ENCODE measurements around the gene C1orf198. TPM values are rescaled to one million over a fixed set of nuclear protein-coding genes. Genes with fewer than 3 reads are reported as not detected.

The C1orf198 gene
- polyA plus RNA-seq, 1 of the 3 experiments (the other 2 are of a cell fraction) = 12.3 TPM

DNA sequence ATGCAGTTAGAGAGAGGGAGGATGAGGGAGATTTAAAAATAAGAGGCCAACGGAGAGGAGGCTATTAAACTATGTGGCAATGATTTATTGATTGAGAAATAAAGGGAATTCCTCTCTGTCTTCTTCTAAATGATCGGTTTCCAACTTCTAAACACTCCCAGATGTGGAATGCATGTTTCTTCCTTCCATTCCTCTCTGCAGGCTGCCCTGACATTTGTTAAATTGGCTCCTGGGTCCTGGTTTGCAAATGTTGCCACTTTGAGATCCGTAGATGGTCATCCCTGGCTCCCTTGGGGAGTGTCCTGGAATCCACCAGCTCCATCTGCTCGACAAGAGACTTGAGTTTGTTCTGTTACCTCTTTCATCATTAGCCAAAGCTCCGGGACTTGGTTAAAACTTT is 10.3 kb upstream of the C1orf198 start:
- Histone ChIP-seq H3F3A (replicated peaks; ENCODE audit: insufficient read depth) (no peaks in the 10 kb centered on the region), H3K27me3 (ENCODE audit: insufficient read depth) (no peaks in the 10 kb centered on the region), H2AFZ (ENCODE audit: low read depth) (no peak overlapping the region), H3K4me1 (ENCODE audit: control insufficient read depth in 1 of 2, insufficient read depth in 2 of 2, low read depth in 1 of 2, low read length in 1 of 2) (peaks cover 0 to 11% of the 10 kb centered on the region in 2 experiments; a peak in 2 of 4 replicates), H3K36me3 (replicated peaks in 1 of 2; ENCODE audit: control insufficient read depth in 1 of 2, insufficient read depth in 2 of 2, low read length in 1 of 2) (no peaks in the 10 kb centered on the region), H3K9me3 (no peaks in the 10 kb centered on the region), H3K9ac (no peak overlapping the region), H3K79me2 (ENCODE audit: insufficient read depth) (no peaks in the 10 kb centered on the region), H3K4me2 (peak overlapping the region; percentile 20; the same call in 1 of the 2 replicates), H3K27ac (ENCODE audit: low read depth in 2 of 2, low read length in 1 of 2) (peak overlapping the region in 1 of 2 experiments; percentile 81; a peak in 1 of 4 replicates), H3K4me3 (ENCODE audit: low read depth in 2 of 2, low read length in 1 of 2) (no peak overlapping the region; a peak in 1 of 4 replicates), H4K20me1 (ENCODE audit: insufficient read depth) (no peaks in the 10 kb centered on the region), H3K9me2 (no peaks in the 10 kb centered on the region)
- DNase-seq = no peak
- POLR2A ChIA-PET = no interaction called here
- WGBS (ENCODE audit: low lambda C conversion rate) = 19% methylated on average over 5 of the region's 5 CpGs
- TF ChIP-seq MXI1 (IDR thresholded peaks at IDR 0.05; ENCODE audit: low read depth, low read length) (no peak), EP300 (IDR thresholded peaks at IDR 0.05; ENCODE audit: borderline replicate concordance in 1 of 2, low read depth in 1 of 2, low read length in 1 of 2) (peak in 1 of 2 experiments; percentile 37; a peak in 1 of 4 replicates), TCF12 (IDR thresholded peaks at IDR 0.05) (peak; percentile 89), NFIC (IDR thresholded peaks at IDR 0.05; ENCODE audit: borderline replicate concordance) (peak; percentile 56; the same call in 1 of the 2 replicates), POLR2AphosphoS5 (IDR thresholded peaks at IDR 0.05; ENCODE audit: low read depth, low read length) (peak; percentile 40; the same call in 1 of the 2 replicates), TAF1 (IDR thresholded peaks at IDR 0.05; ENCODE audit: borderline replicate concordance, low read depth, low read length) (no peak)
- TF ChIP-seq, protein P1, sequence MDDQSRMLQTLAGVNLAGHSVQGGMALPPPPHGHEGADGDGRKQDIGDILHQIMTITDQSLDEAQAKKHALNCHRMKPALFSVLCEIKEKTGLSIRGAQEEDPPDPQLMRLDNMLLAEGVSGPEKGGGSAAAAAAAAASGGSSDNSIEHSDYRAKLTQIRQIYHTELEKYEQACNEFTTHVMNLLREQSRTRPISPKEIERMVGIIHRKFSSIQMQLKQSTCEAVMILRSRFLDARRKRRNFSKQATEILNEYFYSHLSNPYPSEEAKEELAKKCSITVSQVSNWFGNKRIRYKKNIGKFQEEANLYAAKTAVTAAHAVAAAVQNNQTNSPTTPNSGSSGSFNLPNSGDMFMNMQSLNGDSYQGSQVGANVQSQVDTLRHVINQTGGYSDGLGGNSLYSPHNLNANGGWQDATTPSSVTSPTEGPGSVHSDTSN (IDR thresholded peaks at IDR 0.05) = peak; percentile 66
- CTCF ChIA-PET = no interaction called here

DNA sequence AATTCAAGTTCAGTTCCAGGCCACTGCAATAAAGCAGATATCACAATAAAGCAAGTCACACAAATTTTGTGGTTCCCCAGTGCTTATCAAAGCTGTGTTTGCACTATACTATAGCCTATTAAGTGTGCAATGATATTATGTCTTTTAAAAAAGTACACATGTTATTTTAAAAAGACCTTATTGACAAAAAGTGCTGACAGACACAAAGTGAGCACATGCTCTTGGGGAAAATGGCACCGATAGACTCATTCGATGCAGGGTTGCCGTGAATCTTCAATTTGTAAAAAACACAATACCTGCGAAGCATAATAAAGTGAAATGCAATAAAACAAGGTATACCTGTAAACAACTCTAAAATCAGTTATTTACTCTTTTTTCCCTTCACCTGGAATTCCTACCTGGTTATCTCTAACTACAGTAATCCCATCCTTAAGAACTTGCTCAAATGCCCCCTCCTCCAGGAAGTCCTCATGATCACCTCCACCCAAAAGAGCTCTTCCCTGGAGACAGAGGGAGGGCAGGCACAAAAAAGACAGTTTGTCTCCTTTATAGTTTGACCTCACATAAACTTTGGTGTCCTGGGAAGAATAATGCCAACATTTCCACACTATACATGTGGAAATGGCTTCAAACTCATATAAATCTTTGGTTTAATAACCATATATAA is 9.7 kb upstream of the C1orf198 start:
- Histone ChIP-seq H3K4me1 (ENCODE audit: control insufficient read depth in 1 of 2, insufficient read depth in 2 of 2, low read depth in 1 of 2, low read length in 1 of 2) (peaks cover 0 to 11% of the 10 kb centered on the region in 2 experiments; a peak in 2 of 4 replicates), H3K9ac (no peak overlapping the region), H3K36me3 (replicated peaks in 1 of 2; ENCODE audit: control insufficient read depth in 1 of 2, insufficient read depth in 2 of 2, low read length in 1 of 2) (no peaks in the 10 kb centered on the region), H2AFZ (ENCODE audit: low read depth) (no peak overlapping the region), H4K20me1 (ENCODE audit: insufficient read depth) (no peaks in the 10 kb centered on the region), H3F3A (replicated peaks; ENCODE audit: insufficient read depth) (no peaks in the 10 kb centered on the region), H3K79me2 (ENCODE audit: insufficient read depth) (no peaks in the 10 kb centered on the region), H3K4me3 (ENCODE audit: low read depth in 2 of 2, low read length in 1 of 2) (no peak overlapping the region), H3K4me2 (peak overlapping the region; percentile 20; the same call in 1 of the 2 replicates), H3K27ac (ENCODE audit: low read depth in 2 of 2, low read length in 1 of 2) (peak overlapping the region in 1 of 2 experiments; percentile 79; a peak in 1 of 4 replicates), H3K9me3 (no peaks in the 10 kb centered on the region), H3K9me2 (no peaks in the 10 kb centered on the region), H3K27me3 (ENCODE audit: insufficient read depth) (no peaks in the 10 kb centered on the region)
- ChIA-PET CTCF (no interaction called here), POLR2A (interaction anchor here (1.1 kb wide), 1 partner anchor 10 kb away, joined by 3 read pairs; the partner anchor contains the start of gene C1orf198)
- no peak for TF ChIP-seq FOXJ3 (CRISPR knock-in tag; IDR thresholded peaks at IDR 0.05)
- no peak for TF ChIP-seq TCF12 (IDR thresholded peaks at IDR 0.05)
- TF ChIP-seq MEF2A (IDR thresholded peaks at IDR 0.05; ENCODE audit: borderline replicate concordance, low read depth) = no peak
- TF ChIP-seq FOXM1 (IDR thresholded peaks at IDR 0.05; ENCODE audit: low read depth) = no peak
- TF ChIP-seq, protein P2, sequence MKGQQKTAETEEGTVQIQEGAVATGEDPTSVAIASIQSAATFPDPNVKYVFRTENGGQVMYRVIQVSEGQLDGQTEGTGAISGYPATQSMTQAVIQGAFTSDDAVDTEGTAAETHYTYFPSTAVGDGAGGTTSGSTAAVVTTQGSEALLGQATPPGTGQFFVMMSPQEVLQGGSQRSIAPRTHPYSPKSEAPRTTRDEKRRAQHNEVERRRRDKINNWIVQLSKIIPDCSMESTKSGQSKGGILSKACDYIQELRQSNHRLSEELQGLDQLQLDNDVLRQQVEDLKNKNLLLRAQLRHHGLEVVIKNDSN (IDR thresholded peaks at IDR 0.05; ENCODE audit: borderline replicate concordance, low read depth) = no peak
- no peak for TF ChIP-seq SIN3A (IDR thresholded peaks at IDR 0.05; ENCODE audit: borderline replicate concordance, low read depth, low read length)
- TF ChIP-seq FOSL2 (IDR thresholded peaks at IDR 0.05; ENCODE audit: borderline replicate concordance, low read depth) = no peak
- TF ChIP-seq JUND (IDR thresholded peaks at IDR 0.05) = no peak
- TF ChIP-seq RXRA (IDR thresholded peaks at IDR 0.05; ENCODE audit: borderline replicate concordance, low read depth) = no peak
- no peak for TF ChIP-seq NRF1 (IDR thresholded peaks at IDR 0.05; ENCODE audit: low read depth, low read length)
- TF ChIP-seq EZH2phosphoT487 (IDR thresholded peaks at IDR 0.05; ENCODE audit: borderline replicate concordance, low read depth) = no peak
- TF ChIP-seq, protein P1 (IDR thresholded peaks at IDR 0.05) = no peak
- no peak for TF ChIP-seq ELF1 (IDR thresholded peaks at IDR 0.05)
- TF ChIP-seq, protein P3, sequence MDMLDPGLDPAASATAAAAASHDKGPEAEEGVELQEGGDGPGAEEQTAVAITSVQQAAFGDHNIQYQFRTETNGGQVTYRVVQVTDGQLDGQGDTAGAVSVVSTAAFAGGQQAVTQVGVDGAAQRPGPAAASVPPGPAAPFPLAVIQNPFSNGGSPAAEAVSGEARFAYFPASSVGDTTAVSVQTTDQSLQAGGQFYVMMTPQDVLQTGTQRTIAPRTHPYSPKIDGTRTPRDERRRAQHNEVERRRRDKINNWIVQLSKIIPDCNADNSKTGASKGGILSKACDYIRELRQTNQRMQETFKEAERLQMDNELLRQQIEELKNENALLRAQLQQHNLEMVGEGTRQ (IDR thresholded peaks at IDR 0.05; ENCODE audit: borderline replicate concordance, low read depth, low read length) = no peak
- no peak for TF ChIP-seq GATA2 (CRISPR knock-in tag; IDR thresholded peaks at IDR 0.05)
- no peak for TF ChIP-seq TEAD4 (IDR thresholded peaks at IDR 0.05; ENCODE audit: borderline replicate concordance, insufficient read depth)
- no peak for TF ChIP-seq TAF1 (IDR thresholded peaks at IDR 0.05; ENCODE audit: borderline replicate concordance, low read depth, low read length)
- TF ChIP-seq RCOR1 (IDR thresholded peaks at IDR 0.05; ENCODE audit: low read length) = no peak
- TF ChIP-seq MXI1 (IDR thresholded peaks at IDR 0.05; ENCODE audit: low read depth, low read length) = no peak
- over 99% methylated on average over 4 of the region's 4 CpGs for WGBS (ENCODE audit: low lambda C conversion rate)
- no peak for DNase-seq
